Activated CD8-positive, alpha-beta memory T cell treated with anti-CD3 and anti-CD28 coated beads, Interleukin-2, amount 50 U/mL, for 1 hour (primary cell): ENCODE results near the gene SLC17A6.

Experiments used
- DNase-seq: peaks from one replicate; pipeline ENCODE4 v3.0.0-alpha.2; 2020; ENCODE audit errors: extremely low read depth

Gene SLC17A6

GRCh38 chr11:22337596-22338485 lies at the start of gene SLC17A6:
TSS of gene SLC17A6 (plus strand) at chr11:22338381. CDS start at chr11:22338534, 153 bp downstream.
- DNase-seq, result no peak

- no peak for DNase-seq
These were observed 35.8 kb upstream of the SLC17A6 start for GRCh38 chr11:22302368-22302767.

- DNase-seq, result no peak
These were observed 33.7 kb upstream of the SLC17A6 start for GRCh38 chr11:22304337-22304961.

- DNase-seq, result no peak
These were observed 20.5 kb upstream of the SLC17A6 start for GRCh38 chr11:22317656-22318055.

- DNase-seq, result no peak
These were observed 6.4 kb upstream of the SLC17A6 start for GRCh38 chr11:22331771-22332170.

- DNase-seq, result no peak
These were observed 1.6 kb upstream of the SLC17A6 start for GRCh38 chr11:22336587-22336986.

GRCh38 chr11:22339611-22340010 lies 1.4 kb downstream of the SLC17A6 start:
- no peak for DNase-seq

GRCh38 chr11:22340235-22340634 lies 2.1 kb downstream of the SLC17A6 start:
- DNase-seq, result no peak

- DNase-seq, result no peak
These were observed 2.8 kb downstream of the SLC17A6 start for GRCh38 chr11:22340701-22341587.

- DNase-seq, result no peak
These were observed 3.4 kb downstream of the SLC17A6 start for GRCh38 chr11:22341588-22341931.

- DNase-seq, result no peak
These were observed 4.2 kb downstream of the SLC17A6 start for GRCh38 chr11:22342211-22343031.

GRCh38 chr11:22343032-22343324 lies 4.8 kb downstream of the SLC17A6 start:
- no peak for DNase-seq

- DNase-seq, result no peak
These were observed 5.3 kb downstream of the SLC17A6 start for GRCh38 chr11:22343371-22344032.

- no peak for DNase-seq
These were observed 5.9 kb downstream of the SLC17A6 start for GRCh38 chr11:22344081-22344480.

GRCh38 chr11:22346282-22346681 lies 8.1 kb downstream of the SLC17A6 start:
- DNase-seq, result no peak

- DNase-seq, result no peak
These were observed 9.8 kb downstream of the SLC17A6 start for GRCh38 chr11:22347857-22348487.

- no peak for DNase-seq
These were observed 11.3 kb downstream of the SLC17A6 start for GRCh38 chr11:22349491-22349890.

- no peak for DNase-seq
These were observed 21.1 kb downstream of the SLC17A6 start for GRCh38 chr11:22359295-22359694.

GRCh38 chr11:22371160-22371559 lies 33.0 kb downstream of the SLC17A6 start:
- no peak for DNase-seq

- DNase-seq, result no peak
These were observed 48.9 kb downstream of the SLC17A6 start for GRCh38 chr11:22387126-22387525.
